ENCODE measurements around the gene VWF.
A peak's percentile ranks its signal among the peaks of the same experiment; 100 is the strongest.
"Not testable (repeated sequence)": the region's sequence is repeated elsewhere in the genome, so short reads cannot be mapped to it uniquely, and the experiment has no call there.

The VWF gene

DNA sequence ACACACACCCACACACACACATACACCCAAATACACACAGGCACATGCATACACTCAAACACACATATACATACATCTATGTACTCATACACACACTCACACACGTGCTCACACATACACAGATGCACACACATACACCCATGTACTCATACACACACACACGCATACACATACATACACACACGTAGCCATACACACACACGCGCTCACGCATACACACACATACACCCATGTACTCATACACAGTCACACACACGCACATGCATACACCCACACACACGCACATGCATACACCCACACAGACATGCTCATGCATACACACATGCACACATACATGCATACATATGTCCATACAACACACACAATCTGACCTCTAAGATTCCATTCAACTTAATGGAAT, 91.7 kb downstream of the VWF start:
- no peak for DNase-seq (ENCODE audit: low spot score)

DNA sequence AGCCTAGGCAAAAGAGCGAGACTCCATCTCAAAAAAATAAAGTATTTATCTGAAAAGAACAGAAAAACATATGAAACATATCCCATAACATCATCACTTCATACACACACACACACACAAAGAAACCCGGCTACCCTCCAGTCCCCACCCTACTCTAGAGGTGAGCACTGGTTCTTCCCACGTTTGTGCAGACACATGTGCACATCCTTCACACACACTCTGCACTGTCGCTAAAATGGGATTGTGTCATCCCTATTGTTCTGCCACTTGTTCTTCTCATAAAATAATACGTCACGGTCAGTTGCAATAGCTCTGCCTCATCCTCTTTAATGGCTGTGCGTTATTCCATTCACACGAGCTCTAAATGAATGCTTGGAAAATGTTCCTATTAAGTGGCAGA, 93.5 kb downstream of the VWF start:
- no peak for DNase-seq (ENCODE audit: low spot score)

DNA sequence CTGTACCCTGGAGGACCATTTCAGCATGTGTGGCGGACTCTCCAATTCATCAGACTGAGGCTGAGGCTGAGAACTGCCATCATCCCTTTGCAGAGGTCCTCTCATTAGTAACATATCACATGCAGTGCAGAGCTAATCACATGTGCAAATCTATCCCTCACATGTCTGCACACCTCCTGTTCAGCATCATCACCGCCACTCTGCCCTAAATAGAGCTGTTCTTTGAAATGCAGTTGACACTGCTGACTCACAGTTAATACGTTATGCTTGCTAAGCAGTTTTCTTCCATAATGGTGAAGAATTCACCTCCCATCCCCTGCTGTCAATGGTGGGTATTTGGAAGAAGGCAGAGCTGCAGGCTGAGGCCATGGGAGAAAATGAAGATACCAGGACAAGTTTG, 94.4 kb downstream of the VWF start:
- DNase-seq (ENCODE audit: low spot score) = no peak

DNA sequence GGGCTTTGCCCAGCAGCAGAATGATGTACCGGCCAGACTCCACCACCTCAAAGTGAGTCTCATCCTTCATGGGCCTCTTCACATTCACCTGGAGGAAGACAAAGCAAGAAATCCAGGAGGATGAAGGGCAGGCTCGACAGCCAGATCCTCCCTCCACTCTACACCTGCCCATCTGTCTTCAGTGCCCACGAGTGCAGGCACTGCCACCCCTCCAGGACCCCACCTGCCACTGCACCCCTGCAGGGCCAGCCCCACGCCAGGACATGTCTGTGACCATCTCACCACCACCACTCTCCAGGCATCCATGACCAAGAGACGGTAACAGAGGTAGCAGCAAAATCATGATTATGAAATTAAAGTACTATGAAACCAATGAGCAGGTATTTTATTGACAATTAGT, 95.1 kb downstream of the VWF start:
- DNase-seq (ENCODE audit: low spot score) = no peak

GRCh38 chr12:6026998-6027397, 97.5 kb downstream of the VWF start:
- no peak for DNase-seq (ENCODE audit: low spot score)

DNA sequence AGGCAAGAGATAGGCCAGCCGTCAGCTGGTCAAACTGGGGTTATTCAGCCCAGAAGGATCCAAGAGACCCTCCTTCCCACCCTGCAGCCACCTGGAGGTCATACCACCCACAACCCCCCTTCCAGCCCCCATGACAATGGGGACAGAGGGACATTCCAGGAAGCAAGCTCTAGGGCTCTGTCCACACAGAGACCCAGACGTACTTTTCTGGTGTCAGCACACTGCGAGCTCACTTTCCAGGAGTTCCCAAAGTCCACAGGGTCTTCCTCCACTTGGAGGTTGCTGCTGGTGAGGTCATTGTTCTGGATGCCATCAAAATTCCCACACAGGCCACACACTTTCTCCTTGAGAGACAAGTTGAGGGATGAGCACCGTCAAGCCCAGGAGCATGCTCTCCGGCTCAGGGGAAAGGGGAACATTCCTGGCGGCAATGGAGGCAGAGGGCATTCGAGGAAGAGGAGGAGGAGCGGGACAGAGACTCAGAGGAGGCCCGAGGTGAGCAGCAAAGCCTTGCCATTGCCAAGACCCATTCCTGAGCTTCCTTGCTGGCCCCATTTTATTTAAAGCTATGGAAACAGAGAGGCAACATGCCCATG, 98.7 kb downstream of the VWF start:
- not testable (repeated sequence) for DNase-seq (ENCODE audit: low spot score)

GRCh38 chr12:6024066-6024465, 100.4 kb downstream of the VWF start:
- DNase-seq (ENCODE audit: low spot score) = not testable (repeated sequence)

GRCh38 chr12:6020930-6021329, 103.5 kb downstream of the VWF start:
- DNase-seq (ENCODE audit: low spot score) = no peak

DNA sequence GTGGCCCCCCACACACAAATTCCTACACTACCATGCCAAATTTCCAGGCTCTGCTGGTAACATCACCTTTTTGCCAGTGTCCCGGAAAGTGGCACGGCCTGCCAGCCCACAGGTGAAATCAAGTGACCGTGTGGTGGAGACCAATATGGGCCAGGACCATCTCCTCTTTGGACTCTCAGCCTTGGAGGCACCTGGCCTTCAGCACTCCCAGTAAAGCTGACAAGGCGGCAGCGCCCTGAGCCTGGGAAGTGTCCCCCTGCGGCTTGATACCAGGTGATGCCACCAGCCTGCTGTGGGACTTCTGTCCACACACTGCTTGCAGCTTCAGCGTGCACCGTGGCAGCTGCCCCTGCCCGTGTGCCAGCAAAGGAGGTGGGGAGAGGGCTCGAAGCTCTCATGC, 104.0 kb downstream of the VWF start:
- DNase-seq (ENCODE audit: low spot score) = not testable (repeated sequence)

- not testable (repeated sequence) for DNase-seq (ENCODE audit: low spot score)
These were observed 105.2 kb downstream of the VWF start for GRCh38 chr12:6019256-6019655.

GRCh38 chr12:6018265-6018664, 106.2 kb downstream of the VWF start:
- DNase-seq (ENCODE audit: low spot score) = no peak

DNA sequence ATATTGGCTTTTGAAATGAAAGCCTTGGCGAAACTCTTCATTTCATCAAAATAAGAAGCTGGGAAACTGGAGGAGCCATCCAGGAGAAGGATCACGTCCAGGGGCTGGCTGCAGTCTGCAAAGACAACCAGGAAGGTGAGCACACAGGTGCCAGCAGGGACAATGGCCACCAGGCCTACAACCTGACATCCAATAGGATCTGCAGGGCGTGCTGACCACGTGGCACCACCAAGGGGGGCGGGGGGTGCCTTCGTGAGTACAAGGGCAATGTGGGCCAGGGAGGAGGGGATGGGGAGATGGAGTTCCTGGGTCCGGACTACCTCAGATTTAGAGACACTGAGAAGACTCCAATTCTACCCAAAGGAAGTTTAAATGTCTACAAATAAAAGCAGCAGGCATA, 107.7 kb downstream of the VWF start:
- no peak for DNase-seq (ENCODE audit: low spot score)

DNA sequence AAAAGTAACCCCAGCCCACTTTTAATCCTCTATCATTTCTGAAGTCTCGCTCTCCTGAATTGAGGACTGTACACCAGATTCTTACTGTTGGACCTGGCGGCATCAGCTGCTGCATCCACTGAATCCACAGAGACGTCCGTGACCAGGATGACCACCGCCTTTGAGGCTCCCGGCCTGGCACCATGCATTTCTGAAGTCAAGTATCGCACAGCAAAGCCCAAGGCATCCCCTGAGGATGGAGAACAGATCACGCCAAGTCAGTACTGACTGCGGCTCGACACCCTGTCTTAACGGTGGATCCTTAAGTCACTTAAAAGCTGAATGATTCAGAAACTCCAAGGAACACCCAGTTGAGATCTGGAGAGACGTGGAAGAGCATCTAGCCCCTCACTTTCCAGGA, 108.5 kb downstream of the VWF start:
- not testable (repeated sequence) for DNase-seq (ENCODE audit: low spot score)

DNA sequence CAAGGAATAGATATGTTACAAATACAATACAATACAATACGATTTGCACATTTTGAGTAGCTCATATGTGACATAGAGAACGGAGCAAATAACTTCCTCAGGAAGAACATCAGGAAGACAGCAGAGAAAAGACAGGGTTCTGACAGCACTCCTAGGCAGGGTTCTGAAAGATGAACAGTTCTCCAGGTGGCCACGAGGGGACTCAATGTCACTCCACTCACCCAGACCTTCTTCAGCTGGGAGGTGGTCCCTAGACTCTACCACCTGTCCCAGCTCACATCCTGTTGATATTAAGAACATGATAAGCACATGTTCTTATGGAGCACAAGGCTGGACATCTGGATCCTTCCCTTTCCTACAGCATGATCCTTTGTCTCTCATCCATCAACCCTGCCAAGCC, 109.2 kb downstream of the VWF start:
- DNase-seq (ENCODE audit: low spot score) = not testable (repeated sequence)

GRCh38 chr12:6010631-6011350, 113.7 kb downstream of the VWF start:
- DNase-seq (ENCODE audit: low spot score) = not testable (repeated sequence)

DNA sequence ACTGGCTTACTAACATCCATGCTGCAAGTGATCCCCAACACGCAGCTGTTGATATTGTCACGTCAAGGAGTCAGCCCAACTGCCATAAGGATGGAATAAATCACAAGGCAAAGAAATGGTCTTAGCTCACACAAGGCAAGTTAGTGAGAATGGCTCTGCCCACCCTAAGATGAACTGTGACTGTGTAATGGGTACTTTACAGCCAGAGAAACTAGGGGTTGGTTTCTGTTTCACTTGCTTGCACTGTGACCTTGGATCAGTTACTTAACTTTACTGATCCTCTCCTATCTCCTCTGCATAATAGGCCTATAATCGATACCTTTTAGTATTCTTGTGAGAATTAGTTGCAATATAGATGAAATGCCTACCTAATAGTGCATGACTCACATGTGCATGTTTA, 127.2 kb downstream of the VWF start:
- no peak for DNase-seq (ENCODE audit: low spot score)

DNA sequence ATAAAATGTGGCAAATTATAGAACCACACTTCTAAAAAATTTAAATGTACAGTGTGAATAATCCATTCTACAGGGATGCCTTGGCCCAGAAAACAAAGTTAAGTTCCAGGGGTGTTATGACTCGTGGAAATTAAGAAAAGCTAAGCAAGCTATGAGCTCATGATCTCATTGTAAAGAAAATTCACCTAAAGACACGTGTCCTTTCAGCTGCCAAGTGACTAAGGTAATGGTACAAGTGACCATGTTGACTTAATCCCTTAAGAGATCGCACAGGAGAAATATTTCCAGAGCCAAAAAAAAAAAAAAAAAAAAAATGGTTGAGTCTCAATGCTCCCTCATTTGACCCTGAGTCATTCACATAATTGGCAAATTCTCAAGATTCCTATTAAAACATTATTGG, 128.0 kb downstream of the VWF start:
- no peak for DNase-seq (ENCODE audit: low spot score)

GRCh38 chr12:5989621-5990020, 134.8 kb downstream of the VWF start:
- DNase-seq (ENCODE audit: low spot score) = no peak

DNA sequence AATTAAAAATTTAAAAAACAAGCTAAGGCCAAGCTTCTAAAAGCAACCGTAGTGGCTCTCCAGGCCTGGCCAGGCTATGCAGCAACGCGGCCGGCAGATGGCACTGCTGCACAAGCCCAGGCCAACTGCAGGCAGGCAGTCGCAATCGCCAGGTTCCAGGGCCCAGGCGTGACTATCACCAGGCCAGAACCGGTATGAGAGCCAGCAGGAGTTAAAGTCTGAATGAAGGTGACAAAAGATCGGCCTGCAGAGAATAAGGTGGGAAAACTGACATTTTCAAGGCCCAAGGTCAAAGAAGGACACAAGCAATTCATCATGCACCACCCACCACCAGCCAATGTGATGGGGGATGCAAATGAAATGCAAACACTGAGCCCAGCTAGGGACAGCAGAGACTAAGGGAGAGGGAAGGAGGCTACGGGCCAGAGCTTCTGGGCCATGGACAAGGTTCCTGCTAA, 135.8 kb downstream of the VWF start:
- DNase-seq (ENCODE audit: low spot score) = peak; percentile 94

GRCh38 chr12:5988088-5988487, 136.4 kb downstream of the VWF start:
- DNase-seq (ENCODE audit: low spot score) = no peak

GRCh38 chr12:5987573-5987972, 136.9 kb downstream of the VWF start:
- no peak for DNase-seq (ENCODE audit: low spot score)

DNA sequence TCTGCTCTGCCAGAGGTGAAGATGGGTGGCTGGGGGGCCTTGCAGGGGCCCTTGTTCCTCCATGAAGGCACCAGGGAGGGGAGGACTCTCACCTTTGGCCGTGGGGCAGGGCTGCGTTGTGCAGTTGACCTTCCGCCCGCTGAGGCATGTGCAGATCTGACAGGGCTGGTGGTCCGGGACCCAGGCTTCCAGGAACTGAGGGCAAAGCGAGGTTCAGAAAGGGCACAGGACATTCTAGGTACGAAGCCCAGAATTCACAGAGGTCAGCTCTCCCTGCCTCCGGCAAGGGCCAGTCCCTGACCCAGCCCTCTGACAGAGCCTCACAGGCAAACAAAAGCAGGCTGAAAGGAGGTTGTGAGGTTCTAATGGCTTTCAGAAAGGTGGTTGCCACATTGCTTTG, 139.0 kb downstream of the VWF start:
- no peak for DNase-seq (ENCODE audit: low spot score)

GRCh38 chr12:5984873-5985272, 139.6 kb downstream of the VWF start:
- DNase-seq (ENCODE audit: low spot score) = no peak

GRCh38 chr12:5982106-5982505, 142.4 kb downstream of the VWF start:
- DNase-seq (ENCODE audit: low spot score) = no peak
